Sigmoid colon (tissue), 7 donors: ENCODE data around the gene SNCAIP. TPM values are rescaled to one million over a fixed set of nuclear protein-coding genes. Genes with fewer than 3 reads are reported as not detected.
A peak's percentile ranks its signal among the peaks of the same experiment; 100 is the strongest.
"Not testable (repeated sequence)": the region's sequence is repeated elsewhere in the genome, so short reads cannot be mapped to it uniquely, and the experiment has no call there.

ENCODE experiments used
- DNase-seq: peaks from one replicate; pipeline ENCODE4 v3.0.0-alpha.2; 2019
- H3K27ac ChIP-seq, 4 donors: fragments of 200-600 bp; sonication (generic); one replicate each; pipeline ENCODE4 v1.5.1; 2016 to 2019; ENCODE audit warnings: mild to moderate bottlenecking in 1 of 4
- H3K27me3 ChIP-seq, 3 donors: fragments of 200-600 bp; sonication (generic); one replicate each; pipeline ENCODE4 v1.5.1; 2019; ENCODE audit warnings: mild to moderate bottlenecking in 1 of 3
- H3K36me3 ChIP-seq, 4 donors: fragments of 200-600 bp; sonication (generic); one replicate each; pipeline ENCODE4 v1.5.1; 2016 to 2019
- H3K4me1 ChIP-seq, 4 donors: fragments of 200-600 bp; sonication (generic); one replicate each; pipeline ENCODE4 v1.5.1; 2017 to 2019
- H3K4me3 ChIP-seq, 4 donors: fragments of 200-600 bp; sonication (generic); one replicate each; pipeline ENCODE4 v1.5.1; 2017 to 2019; ENCODE audit warnings: mild to moderate bottlenecking in 2 of 4, moderate library complexity in 1 of 4
- H3K9me3 ChIP-seq, 4 donors: fragments of 200-600 bp in 3 of 4; sonication (generic) in 3 of 4; one replicate each; pipeline versions ENCODE4 v1.5.1 to v1.6.1; 2013 to 2019
- EP300 ChIP-seq, 4 donors: sonication (generic); formaldehyde crosslinking; IDR thresholded peaks; one replicate each; pipeline ENCODE4 v1.6.1; 2017; ENCODE audit warnings: antibody characterized with exemption in 4 of 4
- POLR2A ChIP-seq, 2 donors: fragments of 450-650 bp; IDR thresholded peaks; one replicate each; pipeline ENCODE4 v1.6.1; 2016; ENCODE audit warnings: antibody characterized with exemption in 2 of 2, mild to moderate bottlenecking in 2 of 2, moderate library complexity in 2 of 2
- POLR2AphosphoS5 ChIP-seq, 4 donors: sonication (generic); formaldehyde crosslinking; IDR thresholded peaks; one replicate each; pipeline ENCODE4 v1.6.1; 2017; ENCODE audit warnings: antibody characterized with exemption in 4 of 4
- WGBS, 2 donors: extraction: QIAGEN DNeasy Blood & Tissue Kit; methylation state at CpG; one replicate each; pipeline ENCODE4 v1.1.7; 2013; 5-methylcytosine and 5-hydroxymethylcytosine counted together
- intact Hi-C: fragments of 100-400 bp; cut with DNase I; formaldehyde crosslinking; loops from one replicate; pipeline ENCODE4 v1.15.1; 2023
- polyA plus RNA-seq, 3 donors: library from polyadenylated mRNA; stranded (reverse); fragments of 200-250 nt; gene quantifications; one replicate each; pipeline ENCODE4 v1.2.3, GENCODE V29; 2013
- total RNA-seq, 4 donors: library from RNA; depleted of rRNA; stranded (reverse); fragments of >200 nt; gene quantifications; one replicate each; pipeline ENCODE4 v1.1.0, GENCODE V29; 2016
- TF ChIP-seq, protein P1 (sequence below), 4 experiments: fragments of 450-650 bp in 3 of 4; fragments of 200-600 bp in 1 of 4; IDR thresholded peaks; one replicate each; pipeline ENCODE4 v1.5.1; 2016 to 2019; ENCODE audit warnings: antibody characterized with exemption in 4 of 4, mild to moderate bottlenecking in 3 of 4, moderate library complexity in 2 of 4
- donor health status: healthy with polysubstance abuse.
- donor health status: Bipolar disorder and iron deficiency.
- donor health status: healthy.

SNCAIP gene
- total and polyA plus RNA-seq, 7 donors, result 1.2 to 4.3 (median 3.2) TPM; not detected in 1

DNA sequence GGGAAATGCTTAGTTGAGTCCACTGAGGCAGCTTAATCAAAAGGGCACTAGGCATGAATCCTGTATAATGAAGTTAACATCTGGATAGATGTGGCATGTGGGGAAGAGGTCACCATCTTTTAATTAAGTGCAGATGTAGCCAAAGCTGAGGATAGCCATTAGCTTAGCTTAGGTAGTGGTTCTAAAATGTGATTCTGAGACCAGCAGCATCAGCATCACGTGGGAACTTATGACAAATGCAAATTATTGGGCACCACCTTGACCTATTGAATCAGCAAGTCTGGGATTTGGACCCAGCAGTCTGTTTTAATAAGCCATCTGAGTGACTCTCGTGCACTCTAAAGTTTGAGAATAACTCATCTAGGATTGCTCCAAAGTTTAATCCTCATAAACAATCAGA lies 63.8 kb downstream of the SNCAIP start:
- 72% methylated on average over 2 of the region's 2 CpGs for WGBS, 2 donors
- H3K27ac ChIP-seq, result no peak overlapping the region
- TF ChIP-seq, protein P1, sequence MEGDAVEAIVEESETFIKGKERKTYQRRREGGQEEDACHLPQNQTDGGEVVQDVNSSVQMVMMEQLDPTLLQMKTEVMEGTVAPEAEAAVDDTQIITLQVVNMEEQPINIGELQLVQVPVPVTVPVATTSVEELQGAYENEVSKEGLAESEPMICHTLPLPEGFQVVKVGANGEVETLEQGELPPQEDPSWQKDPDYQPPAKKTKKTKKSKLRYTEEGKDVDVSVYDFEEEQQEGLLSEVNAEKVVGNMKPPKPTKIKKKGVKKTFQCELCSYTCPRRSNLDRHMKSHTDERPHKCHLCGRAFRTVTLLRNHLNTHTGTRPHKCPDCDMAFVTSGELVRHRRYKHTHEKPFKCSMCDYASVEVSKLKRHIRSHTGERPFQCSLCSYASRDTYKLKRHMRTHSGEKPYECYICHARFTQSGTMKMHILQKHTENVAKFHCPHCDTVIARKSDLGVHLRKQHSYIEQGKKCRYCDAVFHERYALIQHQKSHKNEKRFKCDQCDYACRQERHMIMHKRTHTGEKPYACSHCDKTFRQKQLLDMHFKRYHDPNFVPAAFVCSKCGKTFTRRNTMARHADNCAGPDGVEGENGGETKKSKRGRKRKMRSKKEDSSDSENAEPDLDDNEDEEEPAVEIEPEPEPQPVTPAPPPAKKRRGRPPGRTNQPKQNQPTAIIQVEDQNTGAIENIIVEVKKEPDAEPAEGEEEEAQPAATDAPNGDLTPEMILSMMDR (IDR thresholded peaks at IDR 0.05), result no peak
- TF ChIP-seq POLR2AphosphoS5 (IDR thresholded peaks at IDR 0.05), result no peak
- TF ChIP-seq POLR2A (IDR thresholded peaks at IDR 0.05), result no peak
- no peak for TF ChIP-seq EP300 (IDR thresholded peaks at IDR 0.05)

DNA sequence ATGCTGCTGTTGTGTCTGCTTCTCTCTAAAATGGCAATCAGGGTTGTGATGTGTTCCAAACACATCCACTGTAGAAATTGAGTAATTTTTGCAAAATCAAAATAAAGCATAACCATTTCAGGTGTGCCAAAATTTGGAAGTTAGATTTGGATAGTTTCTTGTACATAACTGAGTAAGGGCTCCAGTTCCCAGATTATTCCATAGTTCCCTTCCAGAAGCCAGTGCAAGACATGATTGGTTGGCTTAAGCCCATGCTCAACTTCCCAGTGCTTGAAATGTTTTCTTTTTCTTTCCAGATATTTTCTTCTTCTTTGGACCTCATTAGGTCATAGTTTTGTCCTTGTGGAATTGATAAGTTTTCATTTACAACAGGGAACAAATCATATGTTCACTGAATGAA lies 64.2 kb downstream of the SNCAIP start:
- intact Hi-C loops, result no loop called here
- TF ChIP-seq POLR2A (IDR thresholded peaks at IDR 0.05) (no peak), POLR2AphosphoS5 (IDR thresholded peaks at IDR 0.05) (no peak), EP300 (IDR thresholded peaks at IDR 0.05) (no peak)
- TF ChIP-seq, protein P1 (IDR thresholded peaks at IDR 0.05), result no peak

More for the DNA sequence above, 63.8 kb downstream of the SNCAIP start:
- no peaks in the 10 kb centered on the region for H3K9me3 ChIP-seq
- intact Hi-C loops, result no loop called here
- H3K4me1 ChIP-seq, result peaks cover 0 to 15% (median 7%) of the 10 kb centered on the region in 4 donors
- no peaks in the 10 kb centered on the region for H3K36me3 ChIP-seq
- no peak for DNase-seq
- H3K4me3 ChIP-seq, result no peak overlapping the region
- H3K27me3 ChIP-seq, result no peaks in the 10 kb centered on the region

DNA sequence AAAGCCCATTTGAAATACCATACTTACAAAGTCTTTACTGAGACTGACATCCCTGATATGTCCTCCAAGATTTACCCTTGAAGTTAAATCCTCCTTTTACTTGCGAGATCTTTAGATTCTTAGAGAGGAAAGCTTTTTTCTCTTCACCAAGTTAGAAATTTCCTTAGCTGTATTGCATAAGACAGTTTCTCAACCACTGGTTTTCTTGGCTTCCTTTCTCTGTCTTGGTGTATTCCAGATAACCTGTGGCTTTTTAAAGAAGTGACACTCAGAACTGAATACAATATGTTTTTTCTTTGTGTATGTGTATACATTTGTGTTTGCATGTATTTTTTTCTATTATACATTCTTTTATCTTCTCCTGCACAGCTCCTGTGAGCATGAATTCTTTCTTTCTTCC lies 65.0 kb downstream of the SNCAIP start:
- TF ChIP-seq POLR2AphosphoS5 (IDR thresholded peaks at IDR 0.05) (no peak), EP300 (IDR thresholded peaks at IDR 0.05) (no peak), POLR2A (IDR thresholded peaks at IDR 0.05) (no peak)
- TF ChIP-seq, protein P1 (IDR thresholded peaks at IDR 0.05), result no peak
- WGBS, 2 donors, result 66 to 85% methylated on average over 1 of the region's 1 CpG
- no peaks in the 10 kb centered on the region for H3K9me3 ChIP-seq
- H3K36me3 ChIP-seq, result no peaks in the 10 kb centered on the region
- intact Hi-C loops, result no loop called here
- DNase-seq, result no peak
- H3K4me3 ChIP-seq, result no peak overlapping the region
- no peak overlapping the region for H3K27ac ChIP-seq
- H3K4me1 ChIP-seq, result peaks cover 0 to 15% (median 7%) of the 10 kb centered on the region in 4 donors
- no peaks in the 10 kb centered on the region for H3K27me3 ChIP-seq

More for the DNA sequence above, 64.2 kb downstream of the SNCAIP start:
- Histone ChIP-seq H3K4me3 (no peak overlapping the region), H3K27ac (no peak overlapping the region), H3K36me3 (no peaks in the 10 kb centered on the region), H3K27me3 (no peaks in the 10 kb centered on the region), H3K9me3 (no peaks in the 10 kb centered on the region), H3K4me1 (peaks cover 0 to 15% (median 7%) of the 10 kb centered on the region in 4 donors)
- DNase-seq, result no peak

DNA sequence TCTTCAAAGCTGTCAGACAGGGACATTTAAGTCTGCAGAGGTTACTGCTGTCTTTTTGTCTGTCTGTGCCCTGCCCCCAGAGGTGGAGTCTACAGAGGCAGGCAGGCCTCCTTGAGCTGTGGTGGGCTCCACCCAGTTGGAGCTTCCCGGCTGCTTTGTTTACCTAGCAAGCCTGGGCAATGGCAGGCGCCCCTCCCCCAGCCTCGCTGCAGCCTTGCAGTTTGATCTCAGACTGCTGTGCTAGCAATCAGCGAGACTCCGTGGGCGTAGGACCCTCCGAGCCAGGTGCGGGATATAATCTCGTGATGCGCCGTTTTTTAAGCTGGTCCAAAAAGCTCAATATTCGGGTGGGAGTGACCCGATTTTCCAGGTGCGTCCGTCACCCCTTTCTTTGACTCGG lies 70.9 kb downstream of the SNCAIP start:
- WGBS, 2 donors, result 89 to 90% methylated on average over 16 of the region's 16 CpGs

DNA sequence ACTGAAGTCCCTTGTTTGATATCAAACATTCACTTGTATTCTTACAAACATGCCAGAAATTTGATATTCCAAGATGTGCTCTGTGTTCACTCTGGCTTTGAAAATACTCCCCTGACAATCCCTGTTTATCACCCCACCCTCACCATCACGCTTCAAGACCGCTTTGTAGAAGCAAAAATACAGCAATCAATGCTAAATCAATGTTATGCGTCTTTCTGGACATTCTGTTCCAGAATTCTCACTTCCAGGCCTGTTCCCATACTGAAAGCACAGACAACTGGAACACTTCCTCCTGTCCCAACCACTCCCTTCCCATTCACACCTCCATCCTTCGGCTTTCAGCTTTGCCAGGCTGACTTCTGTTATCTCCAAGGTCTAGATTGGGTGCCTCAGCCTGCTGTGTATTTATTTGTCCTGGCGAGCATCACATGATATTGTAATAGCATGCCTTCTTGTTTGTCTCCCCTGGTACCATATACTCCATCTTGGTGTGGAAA lies 72.8 kb downstream of the SNCAIP start:
- DNase-seq, result no peak
- H3K27ac ChIP-seq, result peak overlapping the region in 3 of 4 donors; percentile 47 to 70 (median 67)
- no peaks in the 10 kb centered on the region for H3K27me3 ChIP-seq
- H3K36me3 ChIP-seq, result no peaks in the 10 kb centered on the region
- H3K9me3 ChIP-seq, result no peaks in the 10 kb centered on the region
- no peak overlapping the region for H3K4me3 ChIP-seq
- TF ChIP-seq EP300 (IDR thresholded peaks at IDR 0.05) (no peak), POLR2AphosphoS5 (IDR thresholded peaks at IDR 0.05) (peak in 1 of 4 donors; percentile 5)
- WGBS, 2 donors, result 85 to 88% methylated on average over 5 of the region's 5 CpGs
- intact Hi-C loops, result loop anchor here (5.0 kb wide), 1 partner anchor 978 kb away; no protein-coding TSS in a partner anchor
- peaks cover 0 to 32% (median 25%) of the 10 kb centered on the region in 4 donors for H3K4me1 ChIP-seq

More for the DNA sequence above, 70.9 kb downstream of the SNCAIP start:
- H3K9me3 ChIP-seq, DNase-seq, H3K4me3 ChIP-seq, H3K27ac ChIP-seq, H3K36me3 ChIP-seq, H3K27me3 ChIP-seq, intact Hi-C loops: not testable (repeated sequence)
- H3K4me1 ChIP-seq, result peaks cover 0 to 32% (median 25%) of the 10 kb centered on the region in 4 donors

DNA sequence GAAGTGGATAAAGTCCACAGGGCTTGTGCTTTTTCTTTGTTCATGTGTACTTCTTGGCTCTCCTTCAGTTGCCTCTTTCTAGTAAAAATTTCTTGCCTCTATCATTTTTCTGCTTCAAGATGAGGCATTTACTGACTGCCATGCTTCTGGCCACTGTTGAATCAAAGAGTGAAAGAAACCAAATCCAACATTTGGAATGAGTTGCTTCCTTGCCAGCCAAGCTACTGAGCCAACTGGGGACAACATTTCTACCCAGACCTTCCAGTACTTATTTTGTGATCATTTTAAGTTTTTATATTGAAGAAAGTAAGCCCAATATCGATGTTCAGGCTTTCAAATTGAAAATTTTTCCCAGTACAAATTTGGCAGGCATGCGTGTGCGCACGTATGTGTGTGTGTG lies 73.2 kb downstream of the SNCAIP start:
- Histone ChIP-seq H3K9me3 (no peaks in the 10 kb centered on the region), H3K27ac (peak overlapping the region in 3 of 4 donors; percentile 47 to 70 (median 67)), H3K4me1 (peaks cover 0 to 32% (median 25%) of the 10 kb centered on the region in 4 donors), H3K27me3 (no peaks in the 10 kb centered on the region), H3K36me3 (no peaks in the 10 kb centered on the region), H3K4me3 (no peak overlapping the region)
- WGBS, 2 donors, result 93 to 97% methylated on average over 4 of the region's 4 CpGs
- intact Hi-C loops, result loop anchor here (5.0 kb wide), 1 partner anchor 977 kb away; no protein-coding TSS in a partner anchor
- DNase-seq, result no peak
- TF ChIP-seq, protein P1 (IDR thresholded peaks at IDR 0.05), result no peak
- TF ChIP-seq POLR2A (IDR thresholded peaks at IDR 0.05), result no peak
- TF ChIP-seq POLR2AphosphoS5 (IDR thresholded peaks at IDR 0.05), result peak in 3 of 4 donors; percentile 14 to 42 (median 29)
- TF ChIP-seq EP300 (IDR thresholded peaks at IDR 0.05), result peak in 1 of 4 donors; percentile 3
